ENCODE data around the gene TMPRSS13. TPM values are rescaled to one million over a fixed set of nuclear protein-coding genes. Genes with fewer than 3 reads are reported as not detected.
"Not testable (repeated sequence)": the region's sequence is repeated elsewhere in the genome, so short reads cannot be mapped to it uniquely, and the experiment has no call there.

TMPRSS13 gene
- polyA plus RNA-seq, 1 donor from 2014 or later, result 0.35 TPM

DNA sequence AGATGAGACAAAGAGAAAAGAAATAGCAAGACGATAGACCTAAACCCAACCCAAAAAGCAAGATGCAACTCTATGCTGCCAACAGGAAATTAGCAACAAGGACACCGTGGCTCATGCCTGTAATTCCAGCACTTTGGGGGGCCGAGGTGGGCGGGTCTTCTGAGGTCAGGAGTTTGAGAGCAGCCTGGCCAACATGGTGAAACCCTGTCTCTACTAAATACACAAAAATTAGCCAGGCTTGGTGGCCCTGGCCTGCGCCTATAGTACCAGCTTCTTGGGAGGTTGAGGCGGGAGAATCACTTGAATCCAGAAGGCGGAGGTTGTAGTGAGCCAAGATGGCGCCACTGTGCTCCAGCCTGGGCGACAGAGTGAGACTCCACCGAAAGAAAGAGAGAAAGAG, 32.7 kb upstream of the TMPRSS13 start:
- Mint-ChIP-seq H3K27ac (no peak overlapping the region), H3K4me1 (peaks cover 4 to 17% (median 8%) of the 10 kb centered on the region in 3 donors), H3K4me3 (no peak overlapping the region)

DNA sequence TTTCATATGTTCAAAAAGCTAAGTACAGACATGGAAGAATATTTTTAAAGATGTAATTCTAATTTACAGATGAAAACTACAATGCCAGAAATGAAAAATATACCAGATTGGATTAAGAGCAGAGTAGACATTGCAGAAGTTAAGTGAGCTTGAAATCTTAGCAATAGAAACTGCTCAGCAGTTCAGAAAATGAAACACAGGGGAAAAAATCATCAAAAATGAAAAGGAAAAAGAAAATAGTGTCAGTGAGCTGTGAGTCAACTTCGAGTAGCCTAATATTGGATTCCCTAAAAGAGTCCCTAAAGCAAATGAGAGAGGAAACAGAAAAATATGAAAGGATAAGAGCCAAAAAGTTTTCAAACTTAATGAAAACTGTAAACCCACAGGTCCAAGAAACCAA, 31.2 kb upstream of the TMPRSS13 start:
- Mint-ChIP-seq H3K27ac (no peak overlapping the region), H3K27me3 (no peaks in the 10 kb centered on the region), H3K4me3 (peak overlapping the region in 1 of 4 donors; percentile 61), H3K4me1 (peaks cover 4 to 17% (median 8%) of the 10 kb centered on the region in 3 donors), H3K9me3 (peaks cover 2 to 42% (median 12%) of the 10 kb centered on the region in 3 donors), H3K36me3 (peaks cover 13% of the 10 kb centered on the region)

More for the DNA sequence above, 32.7 kb upstream of the TMPRSS13 start:
- H3K9me3 Mint-ChIP-seq, result peaks cover 2 to 34% (median 12%) of the 10 kb centered on the region in 3 donors
- H3K27me3 Mint-ChIP-seq, result no peaks in the 10 kb centered on the region
- peaks cover 11% of the 10 kb centered on the region for H3K36me3 Mint-ChIP-seq

DNA sequence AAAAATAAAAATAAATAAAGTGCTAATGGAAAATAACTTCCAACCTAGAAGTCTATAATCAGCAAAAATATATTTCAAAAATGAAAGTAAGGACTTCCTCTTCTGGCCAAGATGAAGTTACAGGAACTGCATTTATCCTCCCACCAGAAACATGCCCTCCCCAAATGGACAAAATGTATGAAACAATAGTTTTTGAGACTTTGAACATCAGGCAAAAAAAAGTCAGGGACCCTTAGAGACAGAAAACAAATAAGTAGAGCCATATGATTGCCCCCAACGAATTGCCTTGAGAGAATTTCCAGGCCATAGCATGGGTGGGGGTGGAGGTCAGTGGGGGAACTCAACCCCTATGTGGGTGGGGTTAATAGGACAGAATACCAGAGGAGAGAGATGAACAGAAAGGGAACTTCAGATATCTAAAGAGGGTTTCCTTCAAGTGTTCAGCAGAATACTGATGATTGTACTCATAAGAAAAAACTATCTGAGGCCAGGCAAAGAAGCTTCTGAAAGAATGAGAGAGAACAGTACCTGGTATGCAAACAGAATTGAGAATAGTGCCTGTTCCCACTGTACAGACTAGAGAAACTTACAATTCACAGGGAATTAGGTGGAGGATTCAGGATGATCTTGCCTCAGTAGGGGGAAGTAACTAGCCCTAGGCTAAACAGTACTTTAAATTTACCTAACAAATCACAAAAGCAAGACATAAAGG, 30.4 kb upstream of the TMPRSS13 start:
- Mint-ChIP-seq H3K36me3 (peaks cover 10% of the 10 kb centered on the region), H3K4me3 (peak overlapping the region in 2 of 4 donors; percentile 36 to 45), H3K27me3 (no peaks in the 10 kb centered on the region), H3K9me3 (peaks cover 2 to 42% (median 12%) of the 10 kb centered on the region in 3 donors), H3K4me1 (peaks cover 4 to 17% (median 8%) of the 10 kb centered on the region in 3 donors), H3K27ac (peak overlapping the region in 1 of 3 donors; percentile 63)

DNA sequence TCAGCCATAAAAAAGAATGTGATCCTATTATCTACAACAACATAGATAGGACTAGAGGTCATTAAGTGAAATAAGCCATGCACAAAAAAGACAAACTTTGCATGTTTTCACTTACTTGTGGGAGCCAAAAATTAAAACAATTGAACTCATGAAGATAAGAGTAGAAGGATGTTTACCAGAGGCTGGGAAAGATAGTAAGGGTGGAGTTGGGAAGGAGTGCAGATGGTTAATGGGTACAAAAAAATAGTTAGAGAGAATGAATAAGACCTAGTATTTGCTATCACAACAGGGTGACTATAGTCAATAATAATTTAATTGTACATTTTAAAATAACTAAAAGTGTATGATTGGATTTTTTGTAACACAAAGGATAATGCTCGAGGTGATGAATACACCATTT, 29.7 kb upstream of the TMPRSS13 start:
- Mint-ChIP-seq H3K4me3 (no peak overlapping the region), H3K9me3 (peaks cover 2 to 42% (median 12%) of the 10 kb centered on the region in 3 donors), H3K27ac (no peak overlapping the region), H3K4me1 (peaks cover 4 to 17% (median 8%) of the 10 kb centered on the region in 3 donors), H3K27me3 (no peaks in the 10 kb centered on the region), H3K36me3 (peaks cover 9% of the 10 kb centered on the region)

DNA sequence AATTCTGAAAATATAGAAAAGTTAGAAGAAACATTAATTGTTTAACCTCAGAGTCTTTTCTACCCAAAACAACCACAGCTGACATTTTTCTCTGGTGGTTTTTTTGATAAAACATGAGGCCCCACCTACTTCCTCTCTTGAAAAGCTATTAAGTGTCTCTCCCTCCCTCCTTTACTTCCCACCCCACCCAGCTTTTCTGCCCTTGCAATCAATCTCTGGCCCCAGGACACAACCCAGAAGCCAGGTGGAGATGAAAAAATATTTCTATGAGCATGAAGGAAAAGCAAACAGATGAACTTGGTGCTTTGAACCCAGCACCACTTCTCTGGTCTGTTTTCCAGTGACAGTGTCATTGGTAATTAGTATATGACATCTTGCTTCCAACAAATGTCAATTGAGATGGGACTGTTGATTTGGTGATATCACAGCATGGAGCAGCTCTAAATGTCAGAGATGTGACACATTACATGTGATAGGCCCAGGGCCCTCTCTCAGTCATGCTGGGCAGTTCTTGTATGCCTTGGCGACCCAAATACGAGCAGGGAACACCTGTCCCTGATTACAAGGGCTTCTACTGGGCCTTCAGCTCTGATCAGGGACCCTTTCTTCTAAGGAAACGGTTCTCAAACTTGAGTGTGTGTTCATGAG, 23.9 kb upstream of the TMPRSS13 start:
- H3K27me3 Mint-ChIP-seq, result peaks cover 2% of the 10 kb centered on the region
- peaks cover 0 to 21% (median 4%) of the 10 kb centered on the region in 3 donors for H3K9me3 Mint-ChIP-seq
- H3K4me3 Mint-ChIP-seq, result peak overlapping the region; percentile 21 to 78 (median 52)
- peaks cover 4% of the 10 kb centered on the region for H3K36me3 Mint-ChIP-seq
- H3K4me1 Mint-ChIP-seq, result peaks cover 25 to 38% (median 28%) of the 10 kb centered on the region in 3 donors
- peak overlapping the region in 2 of 3 donors; percentile 10 to 80 for H3K27ac Mint-ChIP-seq

DNA sequence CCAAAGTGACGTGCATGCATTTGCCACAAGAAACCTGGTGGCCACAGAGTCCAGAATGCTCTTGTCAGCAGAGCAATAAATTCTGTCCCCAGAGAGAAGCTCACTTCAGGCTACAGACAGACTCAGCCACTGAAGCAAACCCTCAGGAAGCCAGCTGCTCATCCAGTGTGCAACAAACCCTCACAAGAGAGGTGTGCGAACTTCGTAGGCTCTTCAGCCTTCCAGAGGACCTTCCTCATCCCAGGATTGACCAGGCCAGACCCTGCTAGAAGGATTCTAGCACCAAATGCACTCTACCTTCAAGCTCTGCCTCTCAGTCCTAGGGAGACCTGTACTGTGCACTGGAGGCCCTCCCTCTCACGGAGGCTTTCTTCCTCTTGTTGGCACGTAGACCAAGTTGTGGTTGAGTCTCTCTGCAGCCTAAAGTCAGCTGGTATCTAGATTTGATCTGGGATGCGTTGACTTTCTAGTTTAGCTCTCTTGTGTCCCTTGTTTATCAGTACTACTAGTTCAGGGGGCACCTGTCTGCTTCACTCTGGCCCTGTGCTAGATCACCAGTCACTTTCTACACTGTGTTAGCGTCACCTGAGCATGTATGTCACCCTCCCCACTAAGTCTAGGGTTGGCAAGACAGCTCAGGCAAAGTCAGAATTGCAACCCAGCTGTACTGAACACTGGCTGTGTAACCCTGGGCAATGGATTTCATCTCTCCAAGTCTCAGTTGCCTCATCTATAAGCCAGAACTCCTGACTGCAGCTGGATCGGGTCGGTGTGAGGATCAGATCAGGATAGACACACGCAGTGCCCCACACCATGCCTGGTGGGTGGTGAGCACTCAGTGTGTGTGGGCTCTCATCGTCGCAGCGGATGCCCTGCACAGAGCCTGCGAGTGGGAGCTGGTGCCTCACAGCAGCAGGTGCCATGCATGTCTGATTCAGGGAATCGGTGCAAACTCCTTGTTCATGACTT, 22.1 kb upstream of the TMPRSS13 start:
- Mint-ChIP-seq H3K4me3 (peak overlapping the region; percentile 6 to 79 (median 48)), H3K27me3 (peaks cover 2% of the 10 kb centered on the region), H3K4me1 (peaks cover 25 to 42% (median 27%) of the 10 kb centered on the region in 3 donors), H3K27ac (peak overlapping the region in 2 of 3 donors; percentile 9 to 85), H3K9me3 (peaks cover 0 to 4% (median 0%) of the 10 kb centered on the region in 3 donors), H3K36me3 (peaks cover 2% of the 10 kb centered on the region)

DNA sequence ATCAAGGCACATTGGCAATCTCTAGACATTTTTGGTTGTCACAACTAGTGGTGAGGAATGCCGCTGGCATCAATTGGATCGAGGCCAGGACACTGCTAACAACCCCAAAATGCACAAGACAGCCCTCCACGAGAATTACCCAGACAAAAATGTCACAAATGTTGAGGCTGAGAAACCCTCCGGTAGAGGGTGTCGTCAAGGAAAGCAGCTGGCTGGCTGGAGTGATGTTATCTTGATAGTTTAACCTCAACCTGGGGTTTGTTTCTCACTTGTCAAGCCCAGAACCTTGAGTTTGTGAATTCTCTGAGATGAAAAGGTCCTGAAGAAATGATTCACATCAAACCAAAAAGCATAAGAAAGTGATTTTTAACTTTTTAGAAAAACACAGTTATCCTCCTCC, 21.1 kb upstream of the TMPRSS13 start:
- H3K9me3 Mint-ChIP-seq, result no peaks in the 10 kb centered on the region
- H3K4me1 Mint-ChIP-seq, result peaks cover 25 to 42% (median 27%) of the 10 kb centered on the region in 3 donors
- H3K27ac Mint-ChIP-seq, result peak overlapping the region in 1 of 3 donors; percentile 9
- H3K36me3 Mint-ChIP-seq, result no peaks in the 10 kb centered on the region
- peaks cover 2% of the 10 kb centered on the region for H3K27me3 Mint-ChIP-seq
- peak overlapping the region; percentile 6 to 79 (median 48) for H3K4me3 Mint-ChIP-seq

DNA sequence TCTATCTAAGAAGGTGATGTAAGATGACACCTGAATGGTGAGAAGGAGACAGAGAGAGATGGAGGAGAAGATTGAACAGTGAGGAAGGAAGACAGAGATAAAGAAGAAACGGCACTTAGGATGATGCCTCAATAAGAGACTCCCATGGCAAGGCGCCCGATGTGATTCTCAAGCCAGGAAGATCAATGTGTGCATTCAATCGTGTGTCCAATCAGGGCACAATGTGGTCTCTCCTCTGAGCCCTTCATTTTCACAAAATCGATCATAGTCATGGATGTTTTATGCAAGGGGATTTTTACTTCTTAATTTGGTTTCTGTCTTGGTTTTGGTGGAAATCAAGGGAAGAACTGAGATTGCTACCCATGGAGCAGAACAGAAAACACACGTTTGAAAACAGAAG, 19.9 kb upstream of the TMPRSS13 start:
- peak overlapping the region in 1 of 3 donors; percentile 14 for H3K27ac Mint-ChIP-seq
- no peaks in the 10 kb centered on the region for H3K36me3 Mint-ChIP-seq
- no peaks in the 10 kb centered on the region for H3K9me3 Mint-ChIP-seq
- H3K4me3 Mint-ChIP-seq, result no peak overlapping the region
- H3K4me1 Mint-ChIP-seq, result peaks cover 25 to 45% (median 27%) of the 10 kb centered on the region in 3 donors
- peaks cover 2% of the 10 kb centered on the region for H3K27me3 Mint-ChIP-seq

DNA sequence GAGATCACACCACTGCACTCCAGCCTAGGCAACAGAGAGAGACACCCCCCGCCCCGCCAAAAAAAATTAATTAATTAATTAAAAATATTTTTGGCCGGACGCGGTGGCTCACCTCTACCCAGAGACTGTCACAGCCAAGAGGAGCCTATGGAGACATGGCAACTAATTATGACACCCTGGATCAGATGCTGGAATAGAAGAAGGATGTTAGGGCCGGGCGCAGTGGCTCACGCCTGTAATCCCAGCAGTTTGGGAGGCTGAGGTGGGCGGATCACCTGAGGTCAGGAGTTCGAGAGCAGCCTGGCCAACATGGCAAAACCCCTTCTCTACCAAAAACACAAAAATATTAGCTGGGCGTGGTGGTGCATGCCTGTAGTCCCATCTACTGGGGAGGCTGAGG, 19.3 kb upstream of the TMPRSS13 start:
- not testable (repeated sequence) for H3K36me3 Mint-ChIP-seq

DNA sequence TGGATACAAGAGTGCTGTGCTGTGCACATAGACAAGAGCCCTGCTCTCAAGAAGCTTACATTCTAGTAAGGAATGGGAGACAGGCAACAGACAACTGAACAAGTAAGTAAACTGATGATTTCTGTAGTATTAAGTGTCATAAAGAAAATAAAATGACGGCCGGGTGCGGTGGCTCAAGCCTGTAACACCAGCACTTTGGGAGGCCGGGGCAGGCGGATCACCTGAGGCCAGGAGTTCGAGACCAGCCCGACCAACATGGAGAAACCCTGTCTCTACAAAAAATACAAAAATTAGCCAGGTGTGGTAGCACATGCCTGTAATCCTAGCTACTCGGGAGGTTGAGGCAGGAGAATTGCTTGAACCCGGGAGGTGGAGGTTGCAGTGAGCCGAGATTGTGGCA, 18.5 kb upstream of the TMPRSS13 start:
- not testable (repeated sequence) for H3K4me3 Mint-ChIP-seq, H3K27ac Mint-ChIP-seq, H3K36me3 Mint-ChIP-seq, H3K27me3 Mint-ChIP-seq, H3K9me3 Mint-ChIP-seq
- H3K4me1 Mint-ChIP-seq, result peaks cover 18 to 39% (median 20%) of the 10 kb centered on the region in 3 donors

More for the DNA sequence above, 19.3 kb upstream of the TMPRSS13 start:
- H3K27ac Mint-ChIP-seq, H3K4me3 Mint-ChIP-seq, H3K9me3 Mint-ChIP-seq, H3K27me3 Mint-ChIP-seq: not testable (repeated sequence)
- H3K4me1 Mint-ChIP-seq, result peaks cover 24 to 44% (median 25%) of the 10 kb centered on the region in 3 donors

DNA sequence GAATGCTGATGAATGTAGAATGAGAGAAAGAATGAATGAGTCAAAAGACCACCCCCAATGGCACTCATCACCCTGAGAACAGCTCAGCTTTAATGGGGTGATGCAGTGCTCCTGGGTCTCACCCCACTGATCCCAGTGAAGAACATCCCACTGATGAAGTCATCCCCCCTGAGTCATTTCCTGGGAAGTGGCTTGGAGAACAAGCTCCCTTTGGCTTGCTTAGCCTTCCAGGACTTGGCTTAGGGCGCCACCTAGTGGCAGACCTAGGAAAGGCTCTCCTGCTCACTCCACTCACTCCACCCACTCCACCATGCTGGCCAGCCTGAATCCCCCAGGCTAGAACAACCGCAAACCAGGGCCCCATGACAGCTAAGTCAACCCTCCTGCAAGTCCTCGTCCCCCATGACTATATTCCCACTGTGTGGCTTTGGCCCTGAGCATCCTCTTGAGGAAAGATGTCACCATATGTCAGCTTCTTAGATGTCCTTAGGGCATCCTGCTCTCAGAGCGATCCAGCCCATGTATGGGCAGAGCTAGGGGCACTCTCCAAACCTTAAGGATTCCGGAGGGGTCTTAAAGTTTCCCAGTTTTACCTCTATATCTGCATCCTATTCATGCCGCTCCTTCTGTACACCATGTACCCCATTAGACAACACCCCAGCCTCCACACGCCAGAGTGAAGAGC, 17.8 kb upstream of the TMPRSS13 start:
- Mint-ChIP-seq H3K27ac (peak overlapping the region in 1 of 3 donors; percentile 88), H3K4me1 (peaks cover 18 to 34% (median 20%) of the 10 kb centered on the region in 3 donors), H3K4me3 (no peak overlapping the region), H3K36me3 (no peaks in the 10 kb centered on the region), H3K9me3 (no peaks in the 10 kb centered on the region), H3K27me3 (peaks cover 4% of the 10 kb centered on the region)

DNA sequence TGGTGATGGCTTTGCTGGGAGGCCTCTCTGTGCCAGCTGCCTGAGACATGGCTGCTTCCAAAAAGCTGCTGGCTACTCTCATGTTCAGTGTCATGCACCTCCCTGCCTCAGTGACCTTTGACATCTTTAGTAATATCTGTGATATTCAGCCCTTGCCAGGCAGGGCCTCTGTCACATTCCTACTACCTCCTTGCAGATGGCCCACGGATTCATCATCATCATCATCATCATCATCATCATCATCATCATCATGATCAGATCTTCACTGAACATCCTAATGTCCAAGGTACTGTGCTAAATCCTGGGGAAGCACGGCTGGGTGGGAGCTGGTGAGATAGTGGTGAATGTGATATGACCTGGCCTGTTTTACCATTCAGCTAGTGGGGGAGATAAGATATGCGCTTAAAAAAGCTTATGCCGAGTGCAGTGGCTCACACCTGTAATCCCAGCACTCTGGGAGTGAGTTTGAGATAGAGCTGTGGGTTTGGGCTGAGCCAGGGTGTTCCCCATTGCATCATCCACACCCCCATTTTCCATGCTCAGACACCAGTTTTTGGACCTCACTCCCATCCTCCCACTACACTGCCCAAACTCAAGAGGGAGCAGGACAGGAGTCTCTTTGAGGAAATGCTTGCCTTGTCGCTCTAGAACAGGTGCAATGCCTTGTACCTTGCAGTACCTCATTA, 17.1 kb upstream of the TMPRSS13 start:
- Mint-ChIP-seq H3K27me3 (peaks cover 4% of the 10 kb centered on the region), H3K9me3 (no peaks in the 10 kb centered on the region), H3K27ac (no peak overlapping the region), H3K4me3 (no peak overlapping the region), H3K4me1 (peaks cover 12 to 27% (median 14%) of the 10 kb centered on the region in 3 donors), H3K36me3 (no peaks in the 10 kb centered on the region)

DNA sequence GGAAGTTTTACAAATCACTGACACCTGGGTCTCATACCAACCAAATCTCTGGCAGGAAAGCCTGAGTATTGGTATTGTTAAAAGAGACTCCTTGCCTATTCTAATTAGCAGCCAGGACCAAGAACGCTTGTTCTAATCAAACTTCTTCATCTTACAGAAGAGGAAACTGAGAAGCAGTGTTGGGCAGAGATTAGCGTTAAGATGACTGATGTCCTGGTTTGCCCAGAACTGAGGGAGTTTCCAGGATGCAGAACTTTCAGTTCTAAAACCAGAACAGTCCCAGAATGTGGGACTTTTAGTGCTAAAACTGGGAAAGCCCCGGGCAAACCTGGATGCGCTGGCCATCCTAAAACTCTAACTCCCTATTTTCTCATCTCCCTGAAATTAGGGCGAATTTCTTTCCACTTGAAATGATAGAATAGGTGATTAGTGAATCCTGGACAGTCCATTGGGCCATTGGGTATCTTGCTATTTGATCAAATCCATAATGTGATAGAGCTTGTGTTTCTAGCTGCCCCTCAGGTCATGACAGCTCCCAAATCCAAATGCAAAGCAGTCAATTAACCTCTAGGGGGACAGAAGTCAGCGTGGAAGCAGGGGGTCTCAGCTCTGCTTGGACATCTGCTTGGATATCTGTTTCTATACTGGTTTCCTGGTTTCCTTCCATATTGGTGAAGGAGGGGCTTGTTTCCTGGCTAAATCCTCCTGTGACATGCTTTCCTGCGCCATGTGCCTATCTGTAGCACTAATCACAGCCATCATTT, 16.0 kb upstream of the TMPRSS13 start:
- H3K9me3 Mint-ChIP-seq, result no peaks in the 10 kb centered on the region
- no peak overlapping the region for H3K4me3 Mint-ChIP-seq
- H3K4me1 Mint-ChIP-seq, result peaks cover 2 to 16% (median 5%) of the 10 kb centered on the region in 3 donors

More for the DNA sequence above, 16.0 kb upstream of the TMPRSS13 start:
- H3K36me3 Mint-ChIP-seq, result no peaks in the 10 kb centered on the region
- H3K27ac Mint-ChIP-seq, result peak overlapping the region in 1 of 3 donors; percentile 3
- H3K27me3 Mint-ChIP-seq, result peaks cover 4% of the 10 kb centered on the region
